Neuronal stem cell (in vitro differentiated cells): ENCODE measurements around the gene ITIH6.

Experiments used
- DNase-seq: peaks from one replicate; pipeline ENCODE4 v3.0.0-alpha.2; 2013; ENCODE audit warnings: low spot score
- H2AFZ ChIP-seq: one replicate; pipeline ENCODE4 v1.6.1; 2013; ENCODE audit warnings: mild to moderate bottlenecking, low read length, inconsistent platforms
- H2AK5ac ChIP-seq: 2 replicates; pipeline ENCODE4 v1.6.1; 2013; ENCODE audit warnings: low read depth, mild to moderate bottlenecking, inconsistent platforms, low read length, moderate library complexity, mixed read lengths
- H2BK120ac ChIP-seq: 2 replicates; pipeline ENCODE4 v1.6.1; 2013; ENCODE audit warnings: low read depth, mild to moderate bottlenecking, inconsistent platforms, low read length, moderate library complexity, mixed read lengths
- H2BK12ac ChIP-seq: one replicate; pipeline ENCODE4 v1.6.1; 2013; ENCODE audit warnings: low read length, inconsistent platforms
- H2BK15ac ChIP-seq: 2 replicates; pipeline ENCODE4 v1.6.1; 2013; ENCODE audit warnings: mild to moderate bottlenecking, low read length, inconsistent platforms, mixed read lengths
- H2BK5ac ChIP-seq: one replicate; pipeline ENCODE4 v1.6.1; 2013; ENCODE audit warnings: inconsistent platforms, mild to moderate bottlenecking, low read length, moderate library complexity
- H3K14ac ChIP-seq: one replicate; pipeline ENCODE4 v1.6.1; 2013; ENCODE audit warnings: low read length, inconsistent platforms
- H3K18ac ChIP-seq: 2 replicates; pipeline ENCODE4 v1.6.1; 2013; ENCODE audit warnings: low read length, inconsistent platforms
- H3K23ac ChIP-seq: 2 replicates; pipeline ENCODE4 v1.6.1; 2013; ENCODE audit warnings: low read depth, mild to moderate bottlenecking, mixed read lengths, low read length, inconsistent platforms; ENCODE audit not compliant: poor library complexity
- H3K27ac ChIP-seq: replicated peaks from 3 replicates; pipeline ENCODE4 v1.5.1; 2013; ENCODE audit warnings: low read length, inconsistent platforms
- H3K27me3 ChIP-seq, 3 experiments: 2 replicates each; pipeline ENCODE4 v1.6.1; 2013; ENCODE audit warnings: low read length in 3 of 3, mild to moderate bottlenecking in 2 of 3, inconsistent platforms in 1 of 3, low read depth in 1 of 3, mixed read lengths in 1 of 3, moderate library complexity in 1 of 3; ENCODE audit not compliant: control insufficient read depth in 3 of 3, insufficient read depth in 3 of 3
- H3K36me3 ChIP-seq, 2 donors: replicated peaks in 1 of 2; 2 replicates each; pipeline ENCODE4 v1.6.1; 2013; ENCODE audit warnings: low read length in 2 of 2; ENCODE audit not compliant: control insufficient read depth in 2 of 2, insufficient read depth in 2 of 2
- H3K4ac ChIP-seq: 2 replicates; pipeline ENCODE4 v1.6.1; 2013; ENCODE audit warnings: inconsistent platforms, mild to moderate bottlenecking, low read length, moderate library complexity
- H3K4me1 ChIP-seq, 2 donors: 1 replicate in 1 of 2; 2 replicates in 1 of 2; pipeline ENCODE4 v1.6.1; 2013; ENCODE audit warnings: low read length in 2 of 2, low read depth in 1 of 2; ENCODE audit not compliant: control insufficient read depth in 2 of 2, insufficient read depth in 1 of 2
- H3K4me2 ChIP-seq: one replicate; pipeline ENCODE4 v1.6.1; 2013; ENCODE audit warnings: mild to moderate bottlenecking, low read length, inconsistent platforms; ENCODE audit not compliant: insufficient read depth, poor library complexity, severe bottlenecking
- H3K4me3 ChIP-seq, 2 donors: 2 replicates each; pipeline ENCODE4 v1.5.1; 2013; ENCODE audit warnings: low read length in 2 of 2, mild to moderate bottlenecking in 2 of 2, inconsistent platforms in 1 of 2, moderate library complexity in 1 of 2
- H3K79me1 ChIP-seq: one replicate; pipeline ENCODE4 v1.6.1; 2013; ENCODE audit warnings: low read depth, mild to moderate bottlenecking, inconsistent platforms, low read length, moderate library complexity
- H3K9ac ChIP-seq: one replicate; pipeline ENCODE4 v1.6.1; 2013; ENCODE audit warnings: mild to moderate bottlenecking, low read depth, low read length, inconsistent platforms; ENCODE audit not compliant: poor library complexity
- H3K9me3 ChIP-seq, 2 donors: replicated peaks in 1 of 2; 2 replicates each; pipeline versions ENCODE3 to v1.6.1; 2013; ENCODE audit warnings: low read length in 2 of 2, mild to moderate bottlenecking in 2 of 2, inconsistent platforms in 1 of 2, low read depth in 1 of 2, mixed read lengths in 1 of 2, moderate library complexity in 1 of 2; ENCODE audit not compliant: control insufficient read depth in 2 of 2, insufficient read depth in 1 of 2
- H4K8ac ChIP-seq: one replicate; pipeline ENCODE4 v1.6.1; 2013; ENCODE audit warnings: low read depth, mild to moderate bottlenecking, inconsistent platforms, low read length, moderate library complexity
- H4K91ac ChIP-seq: one replicate; pipeline ENCODE4 v1.6.1; 2013; ENCODE audit warnings: low read length, low read depth, mild to moderate bottlenecking, inconsistent platforms; ENCODE audit not compliant: poor library complexity
- WGBS, 2 donors: extraction: QIAGEN DNeasy Blood & Tissue Kit; methylation state at CpG; one replicate each; pipeline ENCODE4 v1.1.7; 2013; ENCODE audit warnings: missing lambda C conversion rate in 2 of 2, mixed read lengths in 1 of 2; ENCODE audit not compliant: insufficient read length in 2 of 2, insufficient replicate concordance in 1 of 2; ENCODE audit errors: extremely low coverage in 2 of 2; 5-methylcytosine and 5-hydroxymethylcytosine counted together

Gene ITIH6

GRCh38 chrX:54721424-54721823, 76.6 kb downstream of the ITIH6 start:
- Histone ChIP-seq H3K23ac (no peak overlapping the region), H3K9ac (no peak overlapping the region), H3K4me1 (no peaks in the 10 kb centered on the region), H3K4me3 (no peak overlapping the region), H2AK5ac (no peak overlapping the region), H3K27ac (no peak overlapping the region), H3K4me2 (no peak overlapping the region), H3K18ac (no peak overlapping the region), H2AFZ (no peak overlapping the region), H4K8ac (no peak overlapping the region), H3K79me1 (no peaks in the 10 kb centered on the region), H4K91ac (no peak overlapping the region), H2BK120ac (no peak overlapping the region), H2BK12ac (no peak overlapping the region), H2BK5ac (no peak overlapping the region), H2BK15ac (no peak overlapping the region), H3K14ac (no peak overlapping the region), H3K9me3 (no peaks in the 10 kb centered on the region), H3K36me3 (no peaks in the 10 kb centered on the region), H3K4ac (no peak overlapping the region), H3K27me3 (peaks cover 0 to 12% (median 0%) of the 10 kb centered on the region in 3 experiments)
- no peak for DNase-seq
- WGBS, 2 donors: no CpG with 5 or more reads among the region's 4 CpGs

GRCh38 chrX:54715621-54716020, 82.4 kb downstream of the ITIH6 start:
- no peak overlapping the region for H4K8ac ChIP-seq
- H2BK12ac ChIP-seq: no peak overlapping the region
- H2BK120ac ChIP-seq: no peak overlapping the region
- no peak overlapping the region for H2BK5ac ChIP-seq
- H2AFZ ChIP-seq: no peak overlapping the region
- H3K4ac ChIP-seq: no peak overlapping the region
- no peak overlapping the region for H3K18ac ChIP-seq
- no peak overlapping the region for H3K27ac ChIP-seq
- H3K27me3 ChIP-seq: no peaks in the 10 kb centered on the region
- no peak overlapping the region for H2BK15ac ChIP-seq
- H4K91ac ChIP-seq: no peak overlapping the region
- no peak overlapping the region for H2AK5ac ChIP-seq
- H3K23ac ChIP-seq: no peak overlapping the region
- no peak overlapping the region for H3K4me2 ChIP-seq
- H3K4me1 ChIP-seq: no peaks in the 10 kb centered on the region
- no peak overlapping the region for H3K9ac ChIP-seq
- H3K9me3 ChIP-seq: no peaks in the 10 kb centered on the region
- WGBS, 2 donors: no CpG with 5 or more reads among the region's 1 CpG
- no peak overlapping the region for H3K14ac ChIP-seq
- DNase-seq: no peak
- H3K4me3 ChIP-seq: no peak overlapping the region
- H3K79me1 ChIP-seq: no peaks in the 10 kb centered on the region
- no peaks in the 10 kb centered on the region for H3K36me3 ChIP-seq

- DNase-seq: no peak
These were observed 83.6 kb downstream of the ITIH6 start for GRCh38 chrX:54714424-54714823.

GRCh38 chrX:54711735-54712134, 86.3 kb downstream of the ITIH6 start:
- H3K79me1 ChIP-seq: no peaks in the 10 kb centered on the region
- no peak overlapping the region for H2BK5ac ChIP-seq
- no peak overlapping the region for H3K23ac ChIP-seq
- no peaks in the 10 kb centered on the region for H3K9me3 ChIP-seq
- no peak overlapping the region for H4K8ac ChIP-seq
- no peaks in the 10 kb centered on the region for H3K36me3 ChIP-seq
- no peak overlapping the region for H3K4ac ChIP-seq
- H3K4me2 ChIP-seq: no peak overlapping the region
- H2AK5ac ChIP-seq: no peak overlapping the region
- H3K27me3 ChIP-seq: peaks cover 0 to 6% (median 0%) of the 10 kb centered on the region in 3 experiments
- no peak overlapping the region for H3K14ac ChIP-seq
- H2BK120ac ChIP-seq: no peak overlapping the region
- H3K4me1 ChIP-seq: no peaks in the 10 kb centered on the region
- no peak for DNase-seq
- H2BK12ac ChIP-seq: no peak overlapping the region
- H3K18ac ChIP-seq: no peak overlapping the region
- H2AFZ ChIP-seq: no peak overlapping the region
- no peak overlapping the region for H2BK15ac ChIP-seq
- H3K27ac ChIP-seq: no peak overlapping the region
- H4K91ac ChIP-seq: no peak overlapping the region
- no peak overlapping the region for H3K9ac ChIP-seq
- no peak overlapping the region for H3K4me3 ChIP-seq
- WGBS, 2 donors: no CpG with 5 or more reads among the region's 14 CpGs

More at GRCh38 chrX:54714424-54714823, 83.6 kb downstream of the ITIH6 start:
- no peak overlapping the region for H3K18ac ChIP-seq
- no peak overlapping the region for H2BK5ac ChIP-seq
- no peaks in the 10 kb centered on the region for H3K27me3 ChIP-seq
- H3K9me3 ChIP-seq: no peaks in the 10 kb centered on the region
- no peak overlapping the region for H2BK120ac ChIP-seq
- no peak overlapping the region for H3K4me2 ChIP-seq
- no peak overlapping the region for H3K14ac ChIP-seq
- H3K4ac ChIP-seq: no peak overlapping the region
- no peak overlapping the region for H4K8ac ChIP-seq
- no peak overlapping the region for H3K27ac ChIP-seq
- H3K9ac ChIP-seq: no peak overlapping the region
- no peaks in the 10 kb centered on the region for H3K36me3 ChIP-seq
- no peak overlapping the region for H2AK5ac ChIP-seq
- no peak overlapping the region for H3K23ac ChIP-seq
- H2AFZ ChIP-seq: no peak overlapping the region
- no peak overlapping the region for H3K4me3 ChIP-seq
- no peaks in the 10 kb centered on the region for H3K4me1 ChIP-seq
- H3K79me1 ChIP-seq: no peaks in the 10 kb centered on the region
- no peak overlapping the region for H2BK15ac ChIP-seq
- no peak overlapping the region for H4K91ac ChIP-seq
- H2BK12ac ChIP-seq: no peak overlapping the region
